IPS DF 4.7 (cell line): ENCODE results near the gene SLC6A6.

Experiments
- DNase-seq: peaks from one replicate; pipeline ENCODE4 v3.0.0-alpha.2; 2013; ENCODE audit warnings: low spot score; ENCODE audit errors: extremely low read depth

Gene SLC6A6

DNA sequence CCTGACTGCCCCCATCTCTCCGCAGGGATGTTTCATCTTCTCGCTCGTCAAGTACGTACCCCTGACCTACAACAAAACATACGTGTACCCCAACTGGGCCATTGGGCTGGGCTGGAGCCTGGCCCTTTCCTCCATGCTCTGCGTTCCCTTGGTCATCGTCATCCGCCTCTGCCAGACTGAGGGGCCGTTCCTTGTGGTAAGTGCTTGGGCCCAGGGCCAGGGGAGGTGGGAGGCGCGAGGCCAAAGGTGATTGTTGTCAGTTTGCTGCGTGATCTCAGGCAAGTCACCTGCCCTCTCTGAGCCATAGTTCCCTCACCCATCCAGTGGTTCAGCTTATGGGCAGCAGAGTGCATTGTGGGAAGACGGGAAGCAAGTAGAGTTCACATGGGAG is 79.2 kb downstream of the SLC6A6 start:
- no peak for DNase-seq

DNA sequence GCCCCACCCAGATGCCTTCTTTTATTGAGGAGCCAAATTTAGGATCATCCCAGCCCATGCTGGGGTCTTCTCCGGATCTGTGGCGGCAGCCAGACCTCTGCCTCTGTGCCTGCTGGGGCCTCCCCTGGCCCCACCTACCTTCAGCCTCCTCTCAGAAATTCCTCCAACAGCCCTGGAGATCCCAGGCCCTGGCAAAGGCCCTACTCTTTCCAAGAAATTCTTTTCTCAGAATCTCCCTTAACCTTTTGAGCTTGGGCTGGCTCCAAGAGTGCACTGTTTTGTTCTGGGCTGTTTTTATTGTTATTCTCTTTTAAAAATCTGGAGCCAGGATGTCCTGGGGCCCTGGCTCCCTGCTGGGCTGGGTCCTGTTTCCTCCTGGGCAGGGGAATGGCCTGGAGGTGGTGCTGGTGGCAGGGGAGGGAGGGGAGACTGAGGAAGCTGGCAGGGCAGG is 79.9 kb downstream of the SLC6A6 start:
- DNase-seq, result no peak

DNA sequence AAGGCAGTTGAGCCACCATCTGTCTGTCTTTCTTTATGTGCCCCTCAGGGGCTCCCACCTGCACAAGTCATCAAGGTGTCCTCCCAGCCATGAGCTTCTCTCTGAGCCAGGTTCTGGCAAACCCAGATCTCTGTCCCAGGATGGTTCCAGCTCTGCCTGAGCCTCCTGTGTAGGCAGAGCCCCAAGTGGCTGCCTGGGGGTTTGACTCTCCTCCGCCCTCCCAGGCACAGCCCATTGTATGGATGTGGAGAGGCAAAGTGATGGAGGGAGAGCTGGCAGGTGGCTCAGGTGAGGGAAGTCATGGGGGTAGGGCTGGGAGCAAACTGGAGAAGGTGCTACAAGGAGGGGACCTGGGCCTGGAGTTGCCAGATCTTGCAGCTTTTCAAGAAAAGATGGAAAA is 80.9 kb downstream of the SLC6A6 start:
- no peak for DNase-seq

DNA sequence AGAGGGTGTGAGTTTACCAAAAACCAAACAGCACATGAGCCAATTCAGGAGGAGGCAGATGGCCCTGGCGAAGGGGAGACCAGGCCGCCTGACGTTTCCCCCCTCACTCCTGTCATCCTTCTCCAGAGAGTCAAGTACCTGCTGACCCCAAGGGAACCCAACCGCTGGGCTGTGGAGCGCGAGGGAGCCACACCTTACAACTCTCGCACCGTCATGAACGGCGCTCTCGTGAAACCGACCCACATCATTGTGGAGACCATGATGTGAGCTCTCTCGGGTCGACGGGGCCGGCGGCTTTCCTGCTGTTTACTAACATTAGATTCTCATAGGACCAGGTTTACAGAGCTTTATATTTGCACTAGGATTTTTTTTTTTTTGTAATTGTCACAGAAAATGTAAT is 82.3 kb downstream of the SLC6A6 start:
- DNase-seq, result no peak

DNA sequence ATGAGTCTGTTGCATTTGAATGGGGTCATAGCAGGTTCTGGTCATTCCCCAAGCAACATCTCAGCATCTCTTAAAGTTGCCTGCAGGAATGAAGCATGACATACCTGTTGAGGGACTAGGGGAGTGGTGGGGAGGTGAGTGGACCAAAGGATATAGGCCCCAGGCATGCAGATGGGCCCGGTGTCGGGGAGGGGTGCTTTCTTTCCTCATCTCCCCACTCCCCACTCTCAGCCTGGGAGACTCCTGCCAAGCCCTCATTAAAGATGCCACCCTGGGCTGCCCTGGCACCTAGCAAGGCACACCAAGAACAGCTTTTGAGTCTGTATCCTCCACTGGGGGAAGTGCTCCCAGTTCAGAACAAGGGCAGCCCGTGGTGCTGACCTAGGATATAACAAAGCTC is 83.6 kb downstream of the SLC6A6 start:
- no peak for DNase-seq

DNA sequence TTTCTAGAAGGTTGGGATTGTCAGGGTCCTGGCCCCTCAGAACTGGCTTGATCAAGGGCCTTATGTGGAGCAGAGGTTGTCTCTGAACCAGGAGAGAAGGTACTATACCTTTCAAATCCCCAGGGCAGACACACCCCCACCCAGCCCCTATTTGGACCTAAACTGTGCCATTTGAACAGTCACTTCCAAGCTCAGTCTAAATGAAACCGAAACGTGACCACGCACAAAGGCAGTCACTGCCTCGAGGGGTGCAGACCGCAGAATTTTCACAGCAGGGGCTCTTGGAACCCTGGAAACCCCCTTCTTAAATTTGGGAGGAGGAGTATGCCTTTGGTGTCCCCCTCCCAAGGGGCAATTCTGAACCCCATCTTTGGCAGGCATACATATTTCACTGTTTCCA is 84.1 kb downstream of the SLC6A6 start:
- DNase-seq, result no peak

DNA sequence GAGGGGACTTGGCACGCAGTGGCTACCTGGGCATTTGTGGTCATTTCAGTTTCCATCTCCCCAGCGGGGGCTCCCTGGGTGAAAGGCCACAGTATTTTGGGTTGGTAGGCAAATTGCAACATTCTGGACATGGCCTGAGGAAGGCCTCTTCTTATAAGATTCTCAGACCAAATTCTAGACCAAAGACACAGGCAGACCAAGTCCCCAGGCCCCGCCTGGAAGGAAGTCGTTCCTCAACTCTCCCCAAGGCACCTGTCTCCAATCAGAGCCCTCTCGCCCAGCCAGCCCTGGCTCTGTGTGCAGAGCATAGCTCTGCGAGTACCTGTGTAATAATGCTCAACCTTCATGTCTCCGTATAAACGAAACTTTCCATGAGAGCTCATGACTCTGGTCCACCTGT is 84.7 kb downstream of the SLC6A6 start:
- DNase-seq, result no peak

DNA sequence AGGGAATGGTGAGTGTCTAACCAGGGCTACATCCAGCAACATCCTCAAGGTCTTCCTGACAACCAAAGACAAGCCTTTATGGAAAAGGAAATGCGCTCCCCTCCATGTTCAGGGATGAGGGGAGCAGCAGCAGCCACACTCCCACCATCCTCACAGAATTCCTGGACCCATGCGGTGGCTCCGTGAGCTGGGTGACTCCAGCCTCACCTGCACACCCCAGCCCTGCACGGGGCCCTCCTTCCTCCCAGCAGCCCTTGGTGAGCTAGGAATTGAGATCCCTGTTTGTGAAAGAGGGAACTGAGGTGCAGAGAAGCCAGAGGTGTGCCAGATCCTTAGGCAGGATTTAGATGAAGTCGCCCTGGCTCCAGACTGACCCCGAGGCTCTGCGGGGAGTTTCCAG is 85.4 kb downstream of the SLC6A6 start:
- no peak for DNase-seq

DNA sequence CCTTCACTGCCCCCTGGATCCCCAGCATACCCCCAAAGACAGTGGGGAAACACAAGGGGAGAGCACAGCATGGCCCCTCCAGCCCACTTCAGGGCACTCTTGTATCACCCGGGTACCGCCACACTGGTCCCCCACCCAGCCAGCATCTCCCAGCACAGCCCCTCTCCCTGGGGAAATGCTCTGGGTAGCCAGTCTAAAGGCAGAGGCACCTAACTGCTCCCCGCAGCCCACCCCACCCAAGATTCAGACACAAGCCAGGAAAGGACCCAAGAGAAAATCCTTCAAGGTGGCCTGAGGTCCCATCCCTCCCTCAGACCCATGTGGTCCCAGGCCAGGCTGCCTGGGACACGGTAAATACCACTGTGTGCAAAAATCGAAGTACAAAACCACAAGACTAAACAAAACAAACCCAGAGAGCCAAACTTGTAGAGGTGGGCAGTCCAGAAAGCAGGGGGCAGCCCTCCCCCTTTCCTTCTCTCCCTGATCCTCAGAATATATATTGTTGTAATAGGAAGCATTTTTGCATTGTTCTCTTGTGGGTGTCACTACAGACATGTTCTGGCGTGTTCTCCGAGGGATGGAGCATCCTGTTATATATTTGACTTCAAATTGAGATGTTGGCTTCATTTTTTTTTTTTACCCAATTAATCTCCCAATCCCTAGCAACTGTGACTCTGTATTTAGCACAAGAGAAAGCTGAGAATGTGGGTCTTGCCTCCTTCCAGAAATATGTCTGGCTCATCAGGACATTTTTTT is 86.1 kb downstream of the SLC6A6 start:
- DNase-seq, result no peak

DNA sequence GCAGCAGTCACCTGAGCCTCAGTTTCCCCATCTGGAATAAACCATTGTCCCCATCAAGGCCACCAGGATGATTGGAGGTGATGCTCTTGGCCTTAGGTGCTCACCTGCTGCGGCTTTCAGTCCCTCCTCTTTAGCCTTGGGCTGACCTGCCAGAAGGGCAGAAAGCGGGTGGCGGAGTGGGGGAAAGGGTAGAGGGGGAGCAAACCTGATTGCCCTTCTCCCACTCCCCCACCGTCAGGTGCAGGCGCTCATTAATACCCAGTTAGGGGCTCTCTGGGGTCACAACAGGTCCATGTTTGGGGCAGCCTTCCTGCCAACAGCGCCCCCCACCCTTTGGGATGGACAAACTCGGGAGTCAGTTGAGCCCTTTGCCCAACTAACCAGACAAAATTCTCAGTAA is 87.2 kb downstream of the SLC6A6 start:
- DNase-seq, result no peak

DNA sequence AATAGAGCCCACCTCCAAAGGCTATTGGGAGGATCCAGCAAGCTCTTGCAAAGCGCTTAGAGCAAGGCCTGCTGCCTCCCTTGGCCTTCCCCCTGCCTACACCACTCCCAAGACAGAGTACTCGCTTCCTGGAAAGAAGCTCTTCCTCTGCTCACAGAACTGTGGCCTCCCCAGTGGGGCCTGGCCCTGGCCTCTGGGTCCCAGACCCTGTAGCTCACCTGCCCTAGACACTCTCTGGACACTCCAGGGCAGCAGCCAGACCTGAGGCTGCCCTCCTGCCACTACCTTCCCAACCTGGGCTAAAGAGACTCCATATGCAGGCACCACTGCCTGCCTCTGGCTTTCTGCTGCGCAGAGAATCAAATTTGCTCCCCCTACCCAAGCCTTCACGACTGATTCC is 87.8 kb downstream of the SLC6A6 start:
- no peak for DNase-seq

DNA sequence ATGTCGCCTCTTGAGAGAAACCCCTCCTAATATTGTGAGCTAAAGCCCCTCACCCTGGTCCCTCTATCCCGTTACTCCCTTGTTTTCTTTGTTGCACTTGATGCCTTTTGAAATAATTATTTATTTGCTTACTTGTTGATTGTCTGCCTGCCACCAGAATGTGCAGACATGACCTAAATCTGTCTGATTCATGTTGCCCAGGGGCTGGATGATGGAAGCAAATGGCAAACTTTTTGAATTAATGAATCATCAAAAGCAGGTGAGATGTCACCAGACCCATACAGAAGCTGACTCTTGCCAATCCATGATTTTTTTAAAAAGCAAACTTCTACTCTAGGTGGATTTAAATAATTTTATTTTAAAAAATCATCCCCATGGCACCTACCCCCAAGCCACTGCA is 88.4 kb downstream of the SLC6A6 start:
- no peak for DNase-seq

DNA sequence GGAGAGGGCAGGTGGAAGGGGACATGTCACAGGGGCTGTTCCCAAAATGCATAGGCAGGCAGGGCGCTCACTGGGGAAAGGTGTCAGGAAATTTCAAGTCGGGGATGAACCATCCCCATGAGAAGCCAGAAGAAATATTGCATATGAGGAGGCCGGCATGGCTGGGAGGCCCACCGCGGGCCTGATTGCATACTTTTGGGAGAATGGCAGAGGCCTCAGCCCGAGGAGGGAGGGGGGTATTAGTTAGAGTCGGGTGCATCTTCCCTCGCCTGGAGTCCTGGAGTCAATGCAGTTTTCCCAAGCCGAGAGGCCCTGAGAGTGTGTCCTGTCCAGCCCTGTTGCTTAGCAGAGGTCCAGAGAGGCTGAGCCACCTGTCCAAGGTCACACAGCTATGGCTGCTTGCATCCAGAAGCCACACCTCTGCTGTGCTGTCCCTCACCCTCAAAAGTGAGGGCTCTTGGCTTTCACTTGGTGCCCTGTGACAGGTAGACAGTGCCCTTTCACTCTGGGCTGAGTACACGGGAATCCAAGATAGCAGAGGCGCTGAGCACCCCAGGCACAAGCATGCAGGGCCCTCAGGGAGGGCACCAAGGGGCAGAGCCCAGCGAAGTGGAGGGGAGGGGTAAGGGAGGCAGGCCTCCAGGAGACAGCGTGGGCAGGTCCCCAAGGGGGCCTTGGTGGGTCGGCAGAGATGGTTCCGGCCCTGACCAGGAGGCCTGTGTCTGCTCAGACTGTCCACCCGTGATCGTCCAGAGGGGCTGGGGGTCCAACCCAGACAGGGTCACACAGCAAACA is 89.2 kb downstream of the SLC6A6 start:
- DNase-seq, result no peak

DNA sequence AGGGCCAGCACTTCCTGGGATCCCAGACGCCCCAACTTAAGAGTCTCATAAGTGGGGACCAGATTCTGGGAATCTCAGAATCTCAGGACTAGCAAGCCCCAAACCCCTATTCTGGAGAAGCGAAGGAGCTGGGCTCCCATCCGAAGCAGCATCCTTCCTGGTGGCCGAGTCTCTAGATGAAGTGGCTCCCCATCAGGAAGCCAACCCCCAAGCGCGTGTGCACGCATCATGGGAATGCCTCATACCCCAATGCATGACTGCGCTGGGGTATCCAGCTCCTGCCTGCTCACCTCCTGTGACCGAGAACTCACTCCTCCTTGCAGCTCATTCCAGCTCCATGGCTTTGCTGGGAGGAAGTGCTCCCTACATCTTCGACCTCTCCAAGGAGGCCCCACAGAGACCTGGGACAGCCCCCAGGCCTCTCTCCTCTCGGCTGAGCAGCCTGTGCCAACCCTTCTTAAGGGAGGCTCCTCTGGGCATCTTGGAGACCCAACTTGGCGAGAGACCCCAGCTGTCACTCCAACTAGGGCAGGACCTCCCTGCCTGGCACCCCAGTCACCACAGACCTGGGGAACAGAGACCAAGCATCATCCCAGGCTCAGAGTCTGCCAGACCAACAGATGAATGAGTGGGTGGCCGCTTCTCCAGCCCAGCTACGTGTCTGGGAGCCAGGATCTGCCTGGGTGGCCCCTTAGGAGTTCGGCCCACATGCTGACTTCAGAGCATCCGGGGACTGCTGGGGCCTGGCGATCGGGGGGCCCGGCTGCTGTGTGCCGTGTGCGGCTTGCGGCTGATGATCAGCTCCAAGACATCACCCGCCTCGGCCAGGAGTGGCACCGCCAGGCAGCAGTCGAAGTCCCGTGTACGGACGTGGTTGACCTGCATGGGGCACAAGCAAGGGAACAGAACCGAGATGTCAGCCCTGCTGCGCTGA is 90.8 kb downstream of the SLC6A6 start:
- DNase-seq, result no peak

DNA sequence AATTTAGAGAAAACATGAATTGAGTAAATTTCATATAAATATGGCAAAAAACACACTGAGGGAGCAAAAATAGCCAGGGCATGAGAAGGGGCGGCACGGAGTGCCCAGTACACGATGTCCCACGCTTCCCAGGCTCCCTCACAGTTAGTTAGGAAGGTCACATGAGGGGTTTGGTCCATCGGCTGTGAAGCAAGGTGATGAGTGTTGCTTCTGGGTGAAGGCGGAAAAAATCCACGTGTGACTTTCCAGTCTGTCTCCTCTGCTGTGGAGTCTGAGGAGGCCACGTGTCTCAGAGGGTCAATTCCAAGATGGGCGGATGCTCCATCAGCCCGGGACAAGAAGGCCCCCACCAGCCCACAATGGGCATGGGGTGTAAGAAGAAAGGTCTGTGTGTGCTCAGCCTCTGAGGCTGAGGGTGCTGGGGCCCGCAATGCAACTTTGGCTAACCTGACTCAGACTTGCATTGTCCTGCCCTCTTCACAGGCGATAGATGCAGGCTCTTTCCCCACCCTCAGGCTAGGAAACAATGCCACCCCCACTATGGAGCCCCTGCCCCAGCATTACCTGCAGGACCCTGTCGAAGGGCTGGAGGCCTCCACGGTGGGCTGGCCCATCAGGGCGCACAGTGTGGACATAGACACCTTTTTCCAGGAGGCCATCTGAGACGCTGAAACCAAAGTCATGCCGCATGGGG is 92.0 kb downstream of the SLC6A6 start:
- DNase-seq, result no peak

DNA sequence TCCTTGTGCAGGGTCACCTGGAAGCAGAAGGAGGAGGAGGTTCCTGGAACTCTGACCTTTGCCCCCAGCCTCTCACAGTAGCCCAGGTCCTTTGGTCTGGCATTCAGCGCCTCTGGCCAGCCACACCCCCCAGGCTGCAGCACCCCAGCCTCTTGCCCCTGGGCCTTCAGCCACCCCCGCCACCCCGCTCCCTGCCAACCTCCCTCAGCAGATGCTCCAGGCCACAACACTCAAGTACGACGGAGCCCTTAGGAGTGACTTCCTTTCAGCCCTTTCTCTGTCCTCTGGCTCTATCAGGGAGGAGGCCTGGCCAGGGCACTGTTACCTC is 92.5 kb downstream of the SLC6A6 start:
- no peak for DNase-seq

DNA sequence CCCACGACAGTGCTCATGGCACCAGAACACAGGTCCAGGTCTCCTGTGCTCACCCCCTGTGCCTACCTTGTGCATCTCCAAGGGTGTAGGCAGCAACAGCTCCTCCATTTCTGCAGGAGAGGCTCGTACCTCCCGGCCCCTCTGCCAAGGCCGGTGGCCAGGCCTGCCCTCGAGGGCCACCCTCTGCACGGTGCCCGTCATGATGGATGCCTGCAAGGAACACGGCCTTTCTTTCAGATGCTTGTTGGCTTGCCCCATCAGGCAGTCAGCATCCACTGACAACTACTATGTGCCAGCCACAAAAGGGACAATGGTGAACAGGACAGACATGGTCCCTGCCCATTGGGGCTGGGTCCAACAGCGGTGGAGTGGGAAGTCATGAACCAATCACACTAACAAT is 93.9 kb downstream of the SLC6A6 start:
- DNase-seq, result no peak

DNA sequence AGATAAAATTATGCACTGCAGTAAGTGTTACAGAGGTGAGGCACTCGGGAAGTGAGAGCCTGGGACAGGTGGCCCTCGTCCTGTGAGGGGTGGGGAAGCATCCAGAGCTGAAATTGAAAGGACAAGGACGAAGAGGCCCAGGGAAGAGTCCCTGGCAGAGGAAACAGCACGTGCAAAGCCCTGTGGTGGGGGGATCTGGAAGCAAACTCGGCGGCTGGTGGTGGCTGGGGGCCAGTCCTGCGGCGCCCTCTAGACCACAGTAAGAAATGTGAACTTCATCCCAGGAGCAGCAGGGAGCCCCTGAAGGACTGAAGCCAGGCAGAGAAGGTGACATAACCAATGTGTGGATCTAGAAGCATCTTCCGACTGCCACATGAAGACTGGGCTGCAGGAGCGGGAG is 94.9 kb downstream of the SLC6A6 start:
- DNase-seq, result no peak

DNA sequence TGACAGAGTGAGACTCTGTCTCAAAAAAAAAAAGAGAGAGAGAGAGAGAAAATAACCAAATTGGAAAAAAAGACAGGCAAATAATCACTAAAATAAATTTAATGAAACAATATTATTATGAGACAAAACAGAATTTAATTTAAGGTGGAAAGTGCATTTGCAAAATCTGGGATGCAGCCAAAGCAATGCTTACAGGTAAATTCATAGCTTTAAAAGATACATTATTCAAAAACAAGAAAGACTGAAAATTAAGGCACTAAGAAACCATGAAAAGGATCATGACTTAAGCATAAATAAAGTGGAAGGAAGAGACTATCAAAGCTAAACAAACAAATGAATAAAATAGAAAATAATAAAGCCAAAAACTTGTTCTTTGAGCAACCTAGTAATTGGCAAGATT is 100.1 kb downstream of the SLC6A6 start:
- DNase-seq, result no peak

DNA sequence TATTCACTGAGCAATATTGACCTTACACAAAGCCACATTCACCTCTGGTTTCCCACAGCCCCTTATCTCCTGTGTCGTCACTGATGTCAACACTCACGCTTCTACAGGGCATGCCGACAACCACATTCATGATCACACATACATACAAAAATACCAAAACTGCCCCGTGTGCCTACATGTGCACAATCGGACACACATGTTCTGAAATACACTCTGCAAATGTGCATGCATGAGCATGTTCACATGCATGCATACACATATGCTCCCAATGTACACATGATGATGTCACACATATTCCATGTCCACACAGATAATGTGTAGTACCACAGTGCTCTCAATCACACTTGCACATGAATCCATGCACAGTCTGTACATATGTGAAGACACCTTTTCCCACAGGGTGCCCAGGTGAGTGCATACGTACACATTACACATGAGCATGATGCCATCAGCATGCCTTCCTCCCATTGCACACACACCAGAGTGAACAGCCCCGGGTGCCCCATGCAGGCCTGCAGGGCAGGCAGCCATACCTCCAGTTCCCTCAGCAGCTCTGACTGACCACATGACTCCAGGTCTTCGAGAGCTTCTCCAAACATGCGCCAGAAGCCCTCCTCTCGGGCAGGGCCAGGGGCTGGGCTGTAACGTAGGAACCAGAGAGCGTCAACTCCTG is 100.8 kb downstream of the SLC6A6 start:
- DNase-seq, result no peak

DNA sequence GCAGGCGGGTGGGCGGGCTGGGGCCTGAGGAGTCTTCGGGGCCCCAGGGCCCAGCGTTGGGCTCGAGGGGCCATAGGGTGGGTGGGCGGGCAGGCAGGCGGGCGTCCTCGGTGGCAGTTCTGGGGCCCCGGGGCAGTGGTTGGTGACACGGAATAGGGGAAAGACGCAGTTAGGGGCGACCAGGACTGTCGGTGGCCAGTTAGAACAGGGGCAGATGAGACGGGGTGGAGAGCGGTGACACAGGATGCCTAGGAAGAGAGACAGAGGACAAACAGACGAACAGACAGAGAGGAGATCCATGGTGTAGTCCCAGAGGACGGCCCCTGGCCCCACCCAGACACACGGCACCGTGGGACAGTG is 101.3 kb downstream of the SLC6A6 start:
- no peak for DNase-seq
